ENCODE data around the gene GSG1.
A peak's percentile ranks its signal among the peaks of the same experiment; 100 is the strongest.

GSG1 gene

GRCh38 chr12:13117029-13117428, 13.6 kb upstream of the GSG1 start:
- DNase-seq: no peak

- DNase-seq: no peak
Measured at GRCh38 chr12:13116259-13116658, 12.8 kb upstream of the GSG1 start.

GRCh38 chr12:13114251-13115052, 11.0 kb upstream of the GSG1 start:
- no peak for DNase-seq

- DNase-seq: no peak
Measured at GRCh38 chr12:13112968-13113367, 9.5 kb upstream of the GSG1 start.

GRCh38 chr12:13106666-13107065, 3.2 kb upstream of the GSG1 start:
- no peak for DNase-seq

- no peak for DNase-seq
Measured at GRCh38 chr12:13105781-13106180, 2.3 kb upstream of the GSG1 start.

GRCh38 chr12:13104409-13104808, 942 bp upstream of the GSG1 start:
- DNase-seq: no peak

- DNase-seq: no peak
Measured at GRCh38 chr12:13102461-13103195, 839 bp downstream of the GSG1 start.

- no peak for DNase-seq
Measured at GRCh38 chr12:13101821-13102375, 1.6 kb downstream of the GSG1 start.

GRCh38 chr12:13100882-13101769, 2.3 kb downstream of the GSG1 start:
- peak; percentile 71 for DNase-seq

GRCh38 chr12:13100605-13100881, 2.9 kb downstream of the GSG1 start:
- DNase-seq: no peak

- DNase-seq: no peak
Measured at GRCh38 chr12:13099844-13100604, 3.4 kb downstream of the GSG1 start.

GRCh38 chr12:13099066-13099843, 4.2 kb downstream of the GSG1 start:
- no peak for DNase-seq

- DNase-seq: no peak
Measured at GRCh38 chr12:13097491-13098011, 5.9 kb downstream of the GSG1 start.

- no peak for DNase-seq
Measured at GRCh38 chr12:13095266-13095995, 8.0 kb downstream of the GSG1 start.

GRCh38 chr12:13094367-13094766, 9.1 kb downstream of the GSG1 start:
- DNase-seq: no peak

GRCh38 chr12:13093848-13094220, 9.6 kb downstream of the GSG1 start:
- DNase-seq: no peak

- no peak for DNase-seq
Measured at GRCh38 chr12:13093191-13093847, 10.1 kb downstream of the GSG1 start.

- no peak for DNase-seq
Measured at GRCh38 chr12:13091832-13092231, 11.6 kb downstream of the GSG1 start.

GRCh38 chr12:13090054-13090453, 13.4 kb downstream of the GSG1 start:
- DNase-seq: no peak
